ES-I3 (cell line): ENCODE data around the gene MYO10.
"Not testable (repeated sequence)": the region's sequence is repeated elsewhere in the genome, so short reads cannot be mapped to it uniquely, and the experiment has no call there.

Source experiments
- H3K36me3 ChIP-seq: 2 replicates; pipeline ENCODE4 v1.6.1; 2013; ENCODE audit warnings: mild to moderate bottlenecking, low read length, control low read depth, moderate library complexity; ENCODE audit not compliant: insufficient read depth
- H3K4me1 ChIP-seq: 2 replicates; pipeline ENCODE4 v1.6.1; 2013; ENCODE audit warnings: mild to moderate bottlenecking, control low read depth, low read length; ENCODE audit not compliant: insufficient read depth
- H3K9ac ChIP-seq: 2 replicates; pipeline ENCODE4 v1.6.1; 2013; ENCODE audit warnings: low read depth, mild to moderate bottlenecking, low read length, moderate library complexity
- H3K9me3 ChIP-seq: 2 replicates; pipeline ENCODE4 v1.6.1; 2013; ENCODE audit warnings: mild to moderate bottlenecking, low read length, moderate library complexity; ENCODE audit not compliant: control insufficient read depth, insufficient read depth

The MYO10 gene

GRCh38 chr5:16879191-16879590 is 56.9 kb downstream of the MYO10 start:
- Histone ChIP-seq H3K9me3 (no peaks in the 10 kb centered on the region), H3K4me1 (peaks cover 10% of the 10 kb centered on the region; the same call in 1 of the 2 replicates), H3K9ac (no peak overlapping the region), H3K36me3 (0 out of 2 replicates have a peak, but pooled peaks cover 5% of the 10 kb centered on the region)

- H3K4me1 ChIP-seq: peaks cover 10% of the 10 kb centered on the region; the same call in 1 of the 2 replicates
- no peak overlapping the region for H3K9ac ChIP-seq
- H3K9me3 ChIP-seq: peaks cover 8% of the 10 kb centered on the region
- 0 out of 2 replicates have a peak, but pooled peaks cover 5% of the 10 kb centered on the region for H3K36me3 ChIP-seq
Observed at GRCh38 chr5:16877267-16877935, 58.7 kb downstream of the MYO10 start.

- H3K36me3 ChIP-seq, H3K9me3 ChIP-seq, H3K4me1 ChIP-seq, H3K9ac ChIP-seq: not testable (repeated sequence)
Observed at GRCh38 chr5:16874424-16874823, 61.7 kb downstream of the MYO10 start.

- peaks cover 8% of the 10 kb centered on the region for H3K9me3 ChIP-seq
- 0 out of 2 replicates have a peak, but pooled peaks cover 5% of the 10 kb centered on the region for H3K36me3 ChIP-seq
- peaks cover 9% of the 10 kb centered on the region; the same call in 1 of the 2 replicates for H3K4me1 ChIP-seq
- no peak overlapping the region for H3K9ac ChIP-seq
Observed at GRCh38 chr5:16871746-16872339, 64.2 kb downstream of the MYO10 start.

- H3K4me1 ChIP-seq: peaks cover 18% of the 10 kb centered on the region
Observed at GRCh38 chr5:16870878-16871277, 65.2 kb downstream of the MYO10 start.

GRCh38 chr5:16869821-16870796 is 66.0 kb downstream of the MYO10 start:
- Histone ChIP-seq H3K9ac (no peak overlapping the region), H3K36me3 (0 out of 2 replicates have a peak, but pooled peaks cover 5% of the 10 kb centered on the region), H3K4me1 (peaks cover 18% of the 10 kb centered on the region)

More at GRCh38 chr5:16870878-16871277, 65.2 kb downstream of the MYO10 start:
- Histone ChIP-seq H3K9ac (no peak overlapping the region), H3K9me3 (peaks cover 8% of the 10 kb centered on the region), H3K36me3 (0 out of 2 replicates have a peak, but pooled peaks cover 5% of the 10 kb centered on the region)

GRCh38 chr5:16867577-16867953 is 68.5 kb downstream of the MYO10 start:
- no peaks in the 10 kb centered on the region for H3K9me3 ChIP-seq
- no peaks in the 10 kb centered on the region for H3K36me3 ChIP-seq
- H3K4me1 ChIP-seq: peaks cover 27% of the 10 kb centered on the region
- H3K9ac ChIP-seq: no peak overlapping the region

More at GRCh38 chr5:16869821-16870796, 66.0 kb downstream of the MYO10 start:
- H3K9me3 ChIP-seq: peaks cover 8% of the 10 kb centered on the region

- Histone ChIP-seq H3K36me3 (no peaks in the 10 kb centered on the region), H3K9me3 (no peaks in the 10 kb centered on the region), H3K4me1 (peaks cover 28% of the 10 kb centered on the region), H3K9ac (no peak overlapping the region)
Observed at GRCh38 chr5:16866795-16867576, 69.1 kb downstream of the MYO10 start.

GRCh38 chr5:16866273-16866672 is 69.8 kb downstream of the MYO10 start:
- H3K9me3 ChIP-seq: no peaks in the 10 kb centered on the region

GRCh38 chr5:16865151-16865550 is 70.9 kb downstream of the MYO10 start:
- peaks cover 35% of the 10 kb centered on the region for H3K4me1 ChIP-seq
- no peaks in the 10 kb centered on the region for H3K36me3 ChIP-seq
- no peaks in the 10 kb centered on the region for H3K9me3 ChIP-seq
- H3K9ac ChIP-seq: no peak overlapping the region

More at GRCh38 chr5:16866273-16866672, 69.8 kb downstream of the MYO10 start:
- Histone ChIP-seq H3K9ac (no peak overlapping the region), H3K36me3 (no peaks in the 10 kb centered on the region), H3K4me1 (peaks cover 28% of the 10 kb centered on the region)

GRCh38 chr5:16864631-16865131 is 71.4 kb downstream of the MYO10 start:
- Histone ChIP-seq H3K4me1 (peaks cover 34% of the 10 kb centered on the region), H3K36me3 (no peaks in the 10 kb centered on the region), H3K9ac (no peak overlapping the region)

GRCh38 chr5:16863469-16863946 is 72.6 kb downstream of the MYO10 start:
- H3K36me3 ChIP-seq: no peaks in the 10 kb centered on the region
- no peak overlapping the region for H3K9ac ChIP-seq
- peaks cover 34% of the 10 kb centered on the region for H3K4me1 ChIP-seq
- H3K9me3 ChIP-seq: no peaks in the 10 kb centered on the region

More at GRCh38 chr5:16864631-16865131, 71.4 kb downstream of the MYO10 start:
- no peaks in the 10 kb centered on the region for H3K9me3 ChIP-seq

GRCh38 chr5:16862777-16863176 is 73.3 kb downstream of the MYO10 start:
- H3K36me3 ChIP-seq: no peaks in the 10 kb centered on the region
- no peak overlapping the region for H3K9ac ChIP-seq
- H3K9me3 ChIP-seq: no peaks in the 10 kb centered on the region
- peaks cover 34% of the 10 kb centered on the region for H3K4me1 ChIP-seq
